SK-N-SH treated with all-trans-retinoic acid at 6 μM for 48 hours (cell line): ENCODE measurements around the gene SENP5.
"Not testable (repeated sequence)": the region's sequence is repeated elsewhere in the genome, so short reads cannot be mapped to it uniquely, and the experiment has no call there.

Experiments used
- ATAC-seq: fragments of 200-7000 bp; cut with Tn5 transposase; 3 replicates; pipeline ENCODE4 v1.9.1; 2020; ENCODE audit warnings: mild to moderate bottlenecking, moderate library complexity
- ARNTL ChIP-seq: fragments of 450-650 bp; formaldehyde crosslinking; IDR thresholded peaks from 2 replicates; pipeline ENCODE4 v1.5.0; 2020; ENCODE audit warnings: low read depth, mild to moderate bottlenecking, moderate library complexity, borderline replicate concordance
- BACH2 ChIP-seq: fragments of 250-450 bp; sonication (Bioruptor Pico); IDR thresholded peaks from 2 replicates; pipeline ENCODE4 v1.9.0; 2021; ENCODE audit warnings: mild to moderate bottlenecking, borderline replicate concordance
- CSDC2 ChIP-seq: fragments of 250-450 bp; sonication (Bioruptor Pico); IDR thresholded peaks from 2 replicates; pipeline ENCODE4 v1.5.0; 2020; ENCODE audit warnings: mild to moderate bottlenecking, moderate library complexity
- ESRRG ChIP-seq: fragments of 250-450 bp; sonication (Bioruptor Pico); IDR thresholded peaks from 2 replicates; pipeline ENCODE4 v1.6.1; 2021; ENCODE audit warnings: mild to moderate bottlenecking
- GLIS3 ChIP-seq: fragments of 250-450 bp; sonication (Bioruptor Pico); IDR thresholded peaks from 2 replicates; pipeline ENCODE4 v1.5.0; 2020; ENCODE audit warnings: mild to moderate bottlenecking, moderate library complexity
- ISL1 ChIP-seq: fragments of 250-450 bp; sonication (Bioruptor Pico); IDR thresholded peaks from 2 replicates; pipeline ENCODE4 v2.1.2; 2022; ENCODE audit warnings: mild to moderate bottlenecking, moderate library complexity
- OSR1 ChIP-seq: fragments of 250-450 bp; sonication (Bioruptor Pico); IDR thresholded peaks from 2 replicates; pipeline ENCODE4 v1.8.0; 2022; ENCODE audit warnings: moderate library complexity, mild to moderate bottlenecking, inconsistent platforms
- PATZ1 ChIP-seq: fragments of 250-450 bp; sonication (Bioruptor Pico); IDR thresholded peaks from 2 replicates; pipeline ENCODE4 v1.8.0; 2020; ENCODE audit warnings: mild to moderate bottlenecking, moderate library complexity, borderline replicate concordance
- PPARA ChIP-seq: fragments of 250-450 bp; sonication (Bioruptor Pico); IDR thresholded peaks from 2 replicates; pipeline ENCODE4 v1.5.0; 2020; ENCODE audit warnings: mild to moderate bottlenecking, borderline replicate concordance
- RARB ChIP-seq: fragments of 250-450 bp; sonication (Bioruptor Pico); IDR thresholded peaks from 2 replicates; pipeline ENCODE4 v1.8.0; 2021; ENCODE audit warnings: mild to moderate bottlenecking, moderate library complexity
- TCF4 ChIP-seq: fragments of 250-450 bp; sonication (Bioruptor Pico); IDR thresholded peaks from 2 replicates; pipeline ENCODE4 v1.8.0; 2021; ENCODE audit warnings: mild to moderate bottlenecking, moderate library complexity, borderline replicate concordance
- TSHZ2 ChIP-seq: fragments of 250-450 bp; sonication (Bioruptor Pico); IDR thresholded peaks from 2 replicates; pipeline ENCODE4 v1.5.0; 2020; ENCODE audit warnings: mild to moderate bottlenecking, moderate library complexity
- ZC3H10 ChIP-seq: fragments of 250-450 bp; sonication (Bioruptor Pico); IDR thresholded peaks from 2 replicates; pipeline ENCODE4 v1.5.1; 2021; ENCODE audit warnings: mild to moderate bottlenecking, moderate library complexity
- ZFP3 ChIP-seq: fragments of 250-450 bp; sonication (Bioruptor Pico); IDR thresholded peaks from 2 replicates; pipeline ENCODE4 v1.5.0; 2020; ENCODE audit warnings: mild to moderate bottlenecking, moderate library complexity
- ZFP30 ChIP-seq: fragments of 450-650 bp; formaldehyde crosslinking; IDR thresholded peaks from 2 replicates; pipeline ENCODE4 v1.5.0; 2022; ENCODE audit warnings: mild to moderate bottlenecking, moderate library complexity
- ZNF70 ChIP-seq: fragments of 450-650 bp; formaldehyde crosslinking; IDR thresholded peaks from 2 replicates; pipeline ENCODE4 v1.5.0; 2020; ENCODE audit warnings: mild to moderate bottlenecking, moderate library complexity
- TF ChIP-seq, protein P1 (sequence below): fragments of 250-450 bp; sonication (Bioruptor Pico); IDR thresholded peaks from 2 replicates; pipeline ENCODE4 v1.5.1; 2021; ENCODE audit warnings: mild to moderate bottlenecking, moderate library complexity
- TF ChIP-seq, protein P2 (sequence below): fragments of 250-450 bp; sonication (Bioruptor Pico); IDR thresholded peaks from 2 replicates; pipeline ENCODE4 v1.8.0; 2021; ENCODE audit warnings: low read depth, mild to moderate bottlenecking, moderate library complexity, borderline replicate concordance

SENP5 gene

GRCh38 chr3:196837819-196838420 lies 29.8 kb upstream of the SENP5 start (continued):
- no peak for TF ChIP-seq ZNF70 (CRISPR knock-in tag)
- TF ChIP-seq ZFP3: no peak
- no peak for TF ChIP-seq PATZ1
- TF ChIP-seq OSR1 (CRISPR knock-in tag): no peak

- not testable (repeated sequence) for ATAC-seq
These were observed 28.4 kb upstream of the SENP5 start for GRCh38 chr3:196839351-196839750.

DNA sequence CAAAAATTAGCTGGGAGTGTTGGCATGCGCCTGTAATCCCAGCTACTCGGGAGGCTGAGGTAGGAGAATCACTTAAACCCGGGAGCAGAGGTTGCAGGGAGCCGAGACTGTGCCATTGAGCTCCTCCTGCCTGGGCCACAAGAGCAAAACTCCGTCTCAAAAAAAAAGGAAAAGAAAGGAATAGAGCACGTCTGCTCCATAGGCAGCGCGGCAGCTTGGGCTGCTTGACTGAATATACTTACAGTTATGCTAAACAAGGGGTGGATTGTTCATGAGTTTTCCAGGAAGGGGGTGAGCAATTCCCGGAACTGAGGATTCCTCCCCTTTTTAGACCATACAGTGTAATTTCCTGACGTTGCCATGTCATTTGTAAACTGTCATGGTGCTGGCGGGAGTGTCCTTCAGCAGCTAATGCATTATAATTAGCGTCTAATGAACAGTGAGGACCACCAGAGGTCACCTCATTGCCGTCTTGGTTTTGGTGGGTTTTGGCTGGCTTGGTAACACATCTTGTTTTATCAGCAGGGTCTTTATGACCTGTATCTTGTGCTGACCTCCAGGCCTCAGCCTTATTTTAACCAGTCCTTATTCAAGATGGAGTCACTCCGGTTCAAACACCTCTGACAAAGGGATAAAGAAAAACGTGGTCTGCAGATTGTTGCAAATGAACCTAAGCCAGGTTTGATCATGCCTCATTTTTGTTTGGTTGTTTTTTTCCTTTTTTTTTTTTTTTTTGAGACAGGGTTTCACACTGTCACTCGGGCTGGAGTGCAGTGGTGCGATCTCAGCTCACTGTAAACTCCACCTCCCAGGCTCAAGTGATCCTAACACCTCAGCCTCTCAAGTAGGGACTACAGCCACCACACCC lies 24.9 kb upstream of the SENP5 start:
- ATAC-seq: no peak
- TF ChIP-seq, protein P1, sequence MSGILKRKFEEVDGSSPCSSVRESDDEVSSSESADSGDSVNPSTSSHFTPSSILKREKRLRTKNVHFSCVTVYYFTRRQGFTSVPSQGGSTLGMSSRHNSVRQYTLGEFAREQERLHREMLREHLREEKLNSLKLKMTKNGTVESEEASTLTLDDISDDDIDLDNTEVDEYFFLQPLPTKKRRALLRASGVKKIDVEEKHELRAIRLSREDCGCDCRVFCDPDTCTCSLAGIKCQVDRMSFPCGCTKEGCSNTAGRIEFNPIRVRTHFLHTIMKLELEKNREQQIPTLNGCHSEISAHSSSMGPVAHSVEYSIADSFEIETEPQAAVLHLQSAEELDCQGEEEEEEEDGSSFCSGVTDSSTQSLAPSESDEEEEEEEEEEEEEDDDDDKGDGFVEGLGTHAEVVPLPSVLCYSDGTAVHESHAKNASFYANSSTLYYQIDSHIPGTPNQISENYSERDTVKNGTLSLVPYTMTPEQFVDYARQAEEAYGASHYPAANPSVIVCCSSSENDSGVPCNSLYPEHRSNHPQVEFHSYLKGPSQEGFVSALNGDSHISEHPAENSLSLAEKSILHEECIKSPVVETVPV (CRISPR knock-in tag): no peak
- no peak for TF ChIP-seq GLIS3 (CRISPR knock-in tag)
- TF ChIP-seq ISL1 (CRISPR knock-in tag): no peak
- TF ChIP-seq ESRRG (CRISPR knock-in tag): no peak
- no peak for TF ChIP-seq TSHZ2
- no peak for TF ChIP-seq ARNTL
- TF ChIP-seq RARB (CRISPR knock-in tag): no peak
- TF ChIP-seq, protein P2, sequence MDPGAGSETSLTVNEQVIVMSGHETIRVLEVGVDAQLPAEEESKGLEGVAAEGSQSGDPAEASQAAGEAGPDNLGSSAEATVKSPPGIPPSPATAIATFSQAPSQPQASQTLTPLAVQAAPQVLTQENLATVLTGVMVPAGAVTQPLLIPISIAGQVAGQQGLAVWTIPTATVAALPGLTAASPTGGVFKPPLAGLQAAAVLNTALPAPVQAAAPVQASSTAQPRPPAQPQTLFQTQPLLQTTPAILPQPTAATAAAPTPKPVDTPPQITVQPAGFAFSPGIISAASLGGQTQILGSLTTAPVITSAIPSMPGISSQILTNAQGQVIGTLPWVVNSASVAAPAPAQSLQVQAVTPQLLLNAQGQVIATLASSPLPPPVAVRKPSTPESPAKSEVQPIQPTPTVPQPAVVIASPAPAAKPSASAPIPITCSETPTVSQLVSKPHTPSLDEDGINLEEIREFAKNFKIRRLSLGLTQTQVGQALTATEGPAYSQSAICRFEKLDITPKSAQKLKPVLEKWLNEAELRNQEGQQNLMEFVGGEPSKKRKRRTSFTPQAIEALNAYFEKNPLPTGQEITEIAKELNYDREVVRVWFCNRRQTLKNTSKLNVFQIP (CRISPR knock-in tag): no peak
- no peak for TF ChIP-seq PPARA (CRISPR knock-in tag)

DNA sequence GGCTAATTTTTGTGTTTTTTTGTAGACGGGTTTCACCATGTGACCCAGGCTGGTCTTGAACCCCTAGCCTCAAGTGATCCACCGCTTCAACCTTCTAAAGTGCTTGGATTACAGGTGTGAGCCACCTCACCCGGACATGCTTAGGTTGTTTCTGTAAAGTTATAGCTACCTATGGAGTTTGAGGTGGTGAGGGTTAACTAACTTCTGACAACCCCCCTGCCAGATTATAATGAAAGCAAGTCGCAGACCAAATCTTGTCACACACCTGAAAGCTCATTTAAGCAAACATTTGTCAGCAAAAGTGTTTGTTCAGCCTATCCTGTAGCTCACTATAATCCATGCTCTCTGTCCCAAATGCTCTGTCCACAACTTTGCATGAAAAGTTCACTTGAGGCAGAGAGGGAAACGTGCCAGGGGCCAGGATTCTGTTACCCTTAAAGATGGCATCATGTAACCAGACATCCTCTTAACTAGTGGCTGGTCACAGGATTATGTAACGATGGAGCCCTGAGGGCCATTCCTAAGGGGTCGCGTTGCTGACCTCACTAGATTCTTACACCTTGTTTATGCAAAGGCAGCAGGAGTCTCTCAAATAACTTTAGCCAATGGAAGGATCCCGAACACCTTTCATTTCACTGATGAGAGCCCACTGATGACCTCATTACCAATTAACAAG lies 24.1 kb upstream of the SENP5 start:
- no peak for ATAC-seq
- TF ChIP-seq ARNTL: no peak
- TF ChIP-seq PATZ1: no peak
- no peak for TF ChIP-seq CSDC2
- no peak for TF ChIP-seq ZNF70 (CRISPR knock-in tag)
- no peak for TF ChIP-seq TCF4 (CRISPR knock-in tag)
- TF ChIP-seq ISL1 (CRISPR knock-in tag): no peak
- TF ChIP-seq BACH2 (CRISPR knock-in tag): no peak
- no peak for TF ChIP-seq GLIS3 (CRISPR knock-in tag)
- TF ChIP-seq ZFP30 (CRISPR knock-in tag): no peak
- TF ChIP-seq ZC3H10 (CRISPR knock-in tag): no peak
- TF ChIP-seq, protein P2 (CRISPR knock-in tag): no peak
- no peak for TF ChIP-seq RARB (CRISPR knock-in tag)
- no peak for TF ChIP-seq PPARA (CRISPR knock-in tag)
- TF ChIP-seq TSHZ2: no peak
- TF ChIP-seq, all 23 proteins: peak for 0
